Loucy (cell line): ENCODE data around the gene ABCA1.

Experiments used
- H2AFZ ChIP-seq: fragments of 200-600 bp; sonication (generic); 2 replicates; pipeline ENCODE4 v1.6.0; 2016; ENCODE audit warnings: antibody characterized with exemption, mild to moderate bottlenecking, low read length, moderate library complexity
- H3F3A ChIP-seq: fragments of 200-600 bp; 2 replicates; pipeline ENCODE4 v1.6.0; 2016; ENCODE audit warnings: antibody characterized with exemption, low read depth, mild to moderate bottlenecking
- H3K27me3 ChIP-seq: fragments of 200-600 bp; sonication (generic); 2 replicates; pipeline ENCODE4 v1.6.1; 2014; ENCODE audit warnings: low read length, mild to moderate bottlenecking; ENCODE audit not compliant: insufficient read depth, poor library complexity, severe bottlenecking
- H3K36me3 ChIP-seq: fragments of 200-600 bp; sonication (generic); 2 replicates; pipeline ENCODE4 v1.6.1; 2016; ENCODE audit warnings: low read length; ENCODE audit not compliant: insufficient read depth
- H3K4me1 ChIP-seq: fragments of 200-600 bp; sonication (generic); 2 replicates; pipeline ENCODE4 v1.5.1; 2014; ENCODE audit warnings: low read length, mild to moderate bottlenecking; ENCODE audit not compliant: insufficient read depth, poor library complexity, severe bottlenecking
- H3K4me2 ChIP-seq: fragments of 200-600 bp; sonication (generic); 2 replicates; pipeline ENCODE4 v1.6.0; 2014; ENCODE audit warnings: antibody characterized with exemption, low read length, low read depth, mild to moderate bottlenecking; ENCODE audit not compliant: poor library complexity, severe bottlenecking
- H3K4me3 ChIP-seq: fragments of 200-600 bp; sonication (generic); 2 replicates; pipeline ENCODE4 v1.5.1; 2014; ENCODE audit warnings: low read length, mild to moderate bottlenecking, mixed read lengths; ENCODE audit not compliant: poor library complexity, severe bottlenecking
- H3K79me2 ChIP-seq: fragments of 200-600 bp; sonication (generic); 2 replicates; pipeline ENCODE4 v1.6.1; 2014; ENCODE audit warnings: low read length; ENCODE audit not compliant: insufficient read depth
- H3K9ac ChIP-seq: fragments of 200-600 bp; sonication (generic); 2 replicates; pipeline ENCODE4 v1.6.0; 2014; ENCODE audit warnings: mild to moderate bottlenecking, low read depth, low read length, moderate library complexity; ENCODE audit not compliant: poor library complexity, severe bottlenecking
- H3K9me2 ChIP-seq: fragments of 200-600 bp; sonication (generic); replicated peaks from 2 replicates; pipeline ENCODE4 v1.6.1; 2016; ENCODE audit warnings: low read depth, low read length, mixed read lengths
- H3K9me3 ChIP-seq: fragments of 200-600 bp; sonication (generic); 2 replicates; pipeline ENCODE4 v1.6.1; 2014; ENCODE audit warnings: mild to moderate bottlenecking, antibody characterized with exemption, low read length, low read depth; ENCODE audit not compliant: insufficient read depth
- H4K20me1 ChIP-seq: fragments of 200-600 bp; sonication (generic); 2 replicates; pipeline ENCODE4 v1.6.0; 2014; ENCODE audit warnings: antibody characterized with exemption, low read length, mild to moderate bottlenecking; ENCODE audit not compliant: insufficient read depth, poor library complexity, severe bottlenecking
- CTCF ChIP-seq: fragments of 200-600 bp; sonication (generic); conservative IDR thresholded peaks from 2 replicates; pipeline ENCODE4 v1.5.1; 2014; ENCODE audit warnings: mild to moderate bottlenecking, antibody characterized with exemption, low read length
- EZH2phosphoT487 ChIP-seq: fragments of 200-600 bp; IDR thresholded peaks from 2 replicates; pipeline ENCODE4 v1.6.1; 2018; ENCODE audit warnings: antibody characterized with exemption, mild to moderate bottlenecking, moderate library complexity, borderline replicate concordance

ABCA1 gene

GRCh38 chr9:104882086-104882485 lies 45.9 kb downstream of the ABCA1 start:
- Histone ChIP-seq H3K9me2 (no peaks in the 10 kb centered on the region), H3K9me3 (no peaks in the 10 kb centered on the region), H3K36me3 (no peaks in the 10 kb centered on the region), H3K4me1 (no peaks in the 10 kb centered on the region), H2AFZ (no peak overlapping the region), H3F3A (no peaks in the 10 kb centered on the region), H3K27me3 (no peaks in the 10 kb centered on the region), H3K79me2 (no peaks in the 10 kb centered on the region), H4K20me1 (no peaks in the 10 kb centered on the region), H3K9ac (no peak overlapping the region), H3K4me3 (no peak overlapping the region), H3K4me2 (no peak overlapping the region)
- TF ChIP-seq EZH2phosphoT487: no peak
- no peak for TF ChIP-seq CTCF

GRCh38 chr9:104879555-104880309 lies 48.2 kb downstream of the ABCA1 start:
- Histone ChIP-seq H3K4me2 (no peak overlapping the region), H3K79me2 (no peaks in the 10 kb centered on the region), H3K9me3 (no peaks in the 10 kb centered on the region), H3K9me2 (no peaks in the 10 kb centered on the region), H3K4me1 (no peaks in the 10 kb centered on the region), H4K20me1 (no peaks in the 10 kb centered on the region), H3K4me3 (no peak overlapping the region), H2AFZ (no peak overlapping the region), H3F3A (no peaks in the 10 kb centered on the region), H3K27me3 (no peaks in the 10 kb centered on the region), H3K9ac (no peak overlapping the region), H3K36me3 (no peaks in the 10 kb centered on the region)
- TF ChIP-seq CTCF (no peak), EZH2phosphoT487 (no peak)

GRCh38 chr9:104876587-104876986 lies 51.4 kb downstream of the ABCA1 start:
- Histone ChIP-seq H3F3A (no peaks in the 10 kb centered on the region), H3K4me1 (no peaks in the 10 kb centered on the region), H4K20me1 (no peaks in the 10 kb centered on the region), H3K4me3 (no peak overlapping the region), H3K9me3 (no peaks in the 10 kb centered on the region), H3K79me2 (no peaks in the 10 kb centered on the region), H3K9ac (no peak overlapping the region), H3K9me2 (no peaks in the 10 kb centered on the region), H2AFZ (no peak overlapping the region), H3K27me3 (no peaks in the 10 kb centered on the region), H3K4me2 (no peak overlapping the region), H3K36me3 (no peaks in the 10 kb centered on the region)
- no peak for TF ChIP-seq CTCF
- no peak for TF ChIP-seq EZH2phosphoT487
